HuH-7 (cell line): ENCODE results near the gene UNC5C.
"Not testable (repeated sequence)": the region's sequence is repeated elsewhere in the genome, so short reads cannot be mapped to it uniquely, and the experiment has no call there.

Experiments used
- DNase-seq: peaks from one replicate; pipeline ENCODE4 v3.0.0; 2011; ENCODE audit warnings: low spot score

UNC5C gene

DNA sequence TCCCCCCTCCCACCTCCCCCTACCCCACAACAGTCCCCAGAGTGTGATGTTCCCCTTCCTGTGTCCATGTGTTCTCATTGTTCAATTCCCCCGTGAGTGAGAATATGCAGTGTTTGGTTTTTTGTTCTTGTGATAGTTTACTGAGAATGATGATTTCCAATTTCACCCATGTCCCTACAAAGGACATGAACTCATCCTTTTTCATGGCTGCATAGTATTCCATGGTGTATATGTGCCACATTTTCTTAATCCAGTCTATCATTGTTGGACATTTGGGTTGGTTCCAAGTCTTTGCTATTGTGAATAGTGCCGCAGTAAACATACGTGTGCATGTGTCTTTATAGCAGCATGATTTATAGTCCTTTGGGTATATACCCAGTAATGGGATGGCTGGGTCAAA, 377.4 kb downstream of the UNC5C start:
- not testable (repeated sequence) for DNase-seq

DNA sequence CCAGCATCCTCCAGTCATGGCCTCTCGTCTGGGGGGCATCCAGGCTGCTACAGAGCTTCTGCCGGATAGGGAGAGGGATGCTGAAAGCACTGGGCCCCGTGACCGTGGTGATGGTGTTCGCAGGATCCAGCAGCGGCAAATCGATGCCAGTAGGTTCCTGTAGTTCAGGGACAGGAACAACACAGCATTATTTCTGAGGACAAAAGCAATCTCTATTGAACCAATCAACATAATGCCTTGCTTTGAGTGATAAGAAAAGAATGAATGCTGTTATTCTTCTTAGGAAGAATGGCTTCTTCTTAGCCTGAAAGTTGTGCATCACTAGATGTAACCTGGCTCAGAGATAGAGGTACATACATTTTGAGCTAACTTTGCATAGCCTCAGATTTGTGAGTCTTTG, 378.6 kb downstream of the UNC5C start:
- DNase-seq, result no peak

DNA sequence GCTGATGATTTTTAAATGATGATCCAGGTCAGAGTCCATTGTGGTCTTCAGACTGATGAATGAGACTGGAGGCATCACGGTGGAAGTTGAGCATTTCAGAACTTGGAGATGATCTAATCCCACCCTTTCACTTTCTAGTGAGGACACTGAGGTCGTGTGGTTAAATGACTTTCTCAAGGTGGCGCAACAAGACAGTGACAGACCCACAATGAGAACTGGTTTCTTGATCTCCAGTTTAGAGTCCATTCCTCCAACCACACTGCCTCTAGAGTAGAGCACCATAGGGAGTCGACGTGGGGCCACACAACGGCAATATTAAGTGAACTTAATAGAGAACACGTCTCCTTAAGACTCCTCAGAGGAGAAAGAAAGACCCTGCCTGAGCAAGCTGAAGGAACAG, 381.0 kb downstream of the UNC5C start:
- DNase-seq, result no peak

DNA sequence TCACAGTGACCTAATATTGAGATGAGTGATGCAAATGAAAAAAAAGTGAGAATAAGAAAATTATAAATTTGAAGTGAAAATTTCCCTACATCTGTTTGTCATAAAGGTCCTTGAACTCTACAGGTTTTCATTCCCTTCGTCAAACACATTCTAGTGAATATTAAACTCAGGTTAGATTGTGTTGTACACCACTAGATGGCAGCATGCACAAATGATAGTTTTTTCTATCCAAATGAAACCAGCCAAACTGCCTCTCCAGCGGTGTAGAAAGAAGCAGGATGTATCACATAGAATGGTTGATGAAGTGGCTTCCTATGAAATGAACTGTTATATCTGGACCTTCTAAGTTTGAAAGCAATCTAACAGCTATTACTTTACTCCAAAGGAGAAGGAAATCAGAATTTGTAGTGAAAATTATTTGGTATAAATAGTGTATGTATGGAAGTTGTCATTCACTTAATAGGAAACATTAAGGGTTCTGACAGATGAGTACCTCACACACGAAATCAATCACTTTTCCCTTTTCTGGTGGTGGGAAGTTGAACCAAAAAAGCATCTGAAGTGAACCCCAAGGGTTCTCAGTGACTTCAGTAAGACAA, 382.7 kb downstream of the UNC5C start:
- DNase-seq, result peak; percentile 30

DNA sequence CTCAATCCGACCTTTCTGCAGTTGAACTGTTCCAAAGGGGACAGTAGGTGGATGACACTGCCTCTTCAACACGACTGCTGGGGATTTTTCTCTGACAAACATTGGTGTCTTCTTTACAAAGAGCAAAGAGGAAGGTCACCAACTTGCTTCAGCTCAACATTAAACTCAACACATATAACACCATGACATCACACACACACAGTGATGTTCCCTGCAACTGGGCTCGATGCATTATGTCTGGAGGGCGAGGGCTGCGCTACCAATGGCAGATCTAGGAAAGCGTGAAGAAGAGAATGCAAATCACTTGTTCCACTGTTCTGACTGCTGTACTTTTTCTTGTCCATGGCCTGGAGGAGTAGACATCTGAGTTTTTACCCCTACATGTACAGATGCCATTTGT, 385.9 kb downstream of the UNC5C start:
- DNase-seq, result no peak

DNA sequence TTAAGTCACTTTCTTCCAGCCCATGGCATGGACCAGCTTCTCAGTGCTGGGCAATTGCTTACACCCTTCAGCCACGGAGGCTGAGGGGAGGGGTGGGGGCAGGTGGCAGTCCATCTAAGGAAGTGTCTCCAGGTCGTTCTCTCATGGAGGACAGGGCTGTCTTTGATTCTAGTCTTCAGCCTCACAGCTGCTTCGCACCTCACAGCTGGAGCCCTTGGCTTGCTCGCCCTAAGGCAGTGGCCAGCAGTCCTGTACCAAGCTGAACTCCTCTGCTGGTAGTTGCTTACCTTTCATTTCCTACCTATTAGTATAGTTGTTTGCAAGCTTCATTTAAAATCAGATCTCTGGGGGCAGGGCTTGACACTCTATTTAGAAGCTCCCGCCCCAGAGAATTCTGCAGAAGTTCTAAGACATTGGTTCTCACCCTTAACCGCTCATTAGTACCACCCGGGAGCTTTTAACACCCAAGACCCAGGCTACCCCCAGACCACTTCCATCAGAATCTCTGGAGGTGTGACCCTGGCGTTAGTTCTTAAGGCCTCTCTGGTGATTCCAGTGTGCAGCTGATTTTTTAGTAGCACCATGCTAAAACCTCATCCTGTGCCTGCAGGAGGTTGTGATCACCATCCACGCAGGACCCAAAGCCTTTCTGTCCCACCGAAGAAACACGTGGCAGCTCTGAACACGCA, 386.8 kb downstream of the UNC5C start:
- DNase-seq, result no peak

DNA sequence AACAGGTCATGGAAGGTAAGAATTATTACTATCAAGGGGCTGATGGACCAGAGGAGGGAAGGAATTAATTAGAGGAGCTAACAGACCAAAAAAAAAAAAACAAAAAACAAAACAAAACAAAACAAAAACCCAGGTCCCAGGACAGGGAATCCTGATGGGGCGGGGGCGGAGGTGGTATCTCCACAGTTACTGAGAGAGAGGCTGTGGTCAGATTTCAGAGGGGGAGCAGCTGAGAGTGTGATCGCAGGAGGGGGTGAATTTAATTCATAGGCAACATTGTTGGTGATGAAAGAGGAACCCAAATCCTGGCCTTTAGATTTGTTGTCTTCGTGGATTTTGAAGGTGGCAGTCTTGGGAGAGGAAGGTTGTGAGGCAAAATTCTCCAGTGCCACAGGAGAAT, 389.4 kb downstream of the UNC5C start:
- DNase-seq, result no peak

DNA sequence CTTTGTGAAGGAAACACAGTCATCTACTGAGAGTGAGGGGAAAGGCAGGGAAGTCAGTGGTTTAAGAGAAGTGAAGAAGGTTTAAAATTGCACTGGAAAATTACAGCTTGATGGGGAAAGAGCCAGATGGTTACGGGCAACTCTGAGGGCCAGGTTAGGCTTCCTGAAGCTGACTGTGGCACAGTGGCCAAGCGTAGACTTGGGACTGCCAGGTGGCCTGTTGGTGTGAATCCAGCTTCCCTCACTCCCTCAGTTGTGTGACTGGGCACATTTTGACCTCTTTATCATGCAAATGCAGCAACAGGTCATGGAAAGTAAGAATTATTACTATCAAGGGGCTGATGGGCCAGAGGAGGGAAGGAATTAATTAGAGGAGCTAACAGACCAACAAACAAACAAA, 390.1 kb downstream of the UNC5C start:
- DNase-seq, result no peak

DNA sequence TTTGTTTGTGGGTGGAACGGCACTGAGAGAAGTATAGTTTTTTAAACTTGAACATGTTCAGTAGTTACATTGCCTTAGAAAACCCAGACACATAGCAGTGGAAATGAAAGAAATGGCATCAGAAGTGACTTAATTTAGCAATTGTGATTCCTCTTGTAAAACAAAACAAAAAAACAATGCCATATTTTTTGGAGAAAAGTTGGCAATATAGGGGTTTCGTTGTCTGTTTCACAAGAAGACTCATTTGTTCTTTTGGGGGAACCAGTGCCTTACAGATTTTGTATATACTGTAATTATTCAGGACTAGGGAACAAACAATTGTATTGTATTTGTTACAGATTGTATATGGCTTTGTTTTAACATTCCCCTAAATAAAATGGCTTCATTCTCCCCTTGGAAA, 390.7 kb downstream of the UNC5C start:
- no peak for DNase-seq

DNA sequence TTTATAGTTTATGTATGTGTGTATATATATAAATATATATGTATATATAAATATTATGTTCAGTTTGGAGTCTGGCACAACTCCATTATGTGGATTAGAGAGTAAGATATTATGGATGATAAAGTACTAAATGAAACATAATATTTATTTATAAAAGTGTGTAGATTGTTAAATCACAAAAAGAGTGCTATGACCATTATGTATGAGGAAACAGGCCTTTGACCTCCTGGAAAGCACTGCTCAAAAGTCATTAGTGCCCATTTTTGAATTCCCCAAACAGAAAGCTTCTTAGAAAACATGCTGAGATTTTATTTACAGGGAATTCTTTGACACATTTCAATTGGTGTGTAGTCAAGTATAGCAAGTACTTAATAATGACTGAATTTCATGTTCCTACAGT, 391.2 kb downstream of the UNC5C start:
- DNase-seq, result no peak

DNA sequence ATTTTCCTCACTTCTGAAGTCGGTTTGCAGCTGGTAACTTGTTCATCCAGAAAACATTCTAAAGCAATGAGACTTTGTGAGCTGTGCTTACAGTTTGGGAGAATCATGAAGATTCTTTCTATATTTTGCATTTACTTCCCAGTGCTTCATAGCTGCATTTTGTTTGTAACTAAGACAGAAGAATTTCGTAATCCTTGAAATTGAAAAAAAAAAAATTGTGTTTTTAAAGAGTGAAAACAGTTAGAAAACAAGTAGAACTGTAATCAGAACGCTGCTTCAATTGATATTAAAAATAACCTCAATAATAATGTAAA, 392.4 kb downstream of the UNC5C start:
- no peak for DNase-seq

DNA sequence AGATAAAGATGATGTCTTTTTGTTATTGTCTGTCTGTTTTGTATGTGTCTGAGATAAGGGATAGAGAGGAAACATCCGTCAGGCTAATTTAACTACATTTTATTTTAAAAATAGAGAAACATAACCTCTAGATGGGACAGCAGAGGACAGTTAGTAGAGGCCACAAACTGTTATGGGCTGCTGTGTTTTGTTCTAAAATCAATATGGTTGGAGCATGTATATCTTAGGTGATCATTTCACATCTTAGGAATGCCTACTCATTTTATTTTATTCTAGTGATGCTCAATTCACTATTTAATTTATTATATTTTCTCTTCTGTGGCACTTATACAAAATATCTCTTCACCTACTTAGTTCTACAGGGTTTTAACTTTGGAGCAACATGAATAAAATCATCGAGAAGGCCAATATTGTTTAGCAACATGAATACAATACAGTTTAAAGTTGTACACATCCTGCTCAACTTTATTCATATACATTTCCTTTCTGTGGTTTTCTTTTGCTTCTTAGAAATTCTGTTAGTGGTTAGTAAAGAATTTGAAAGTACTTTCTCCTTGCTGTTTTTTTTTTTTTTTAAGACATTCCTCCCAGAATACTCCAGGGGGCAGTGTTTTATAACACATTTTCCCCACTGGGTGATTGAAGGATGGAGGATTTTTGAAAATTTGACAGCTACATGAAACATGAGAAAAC, 392.9 kb downstream of the UNC5C start:
- peak; percentile 26 for DNase-seq

DNA sequence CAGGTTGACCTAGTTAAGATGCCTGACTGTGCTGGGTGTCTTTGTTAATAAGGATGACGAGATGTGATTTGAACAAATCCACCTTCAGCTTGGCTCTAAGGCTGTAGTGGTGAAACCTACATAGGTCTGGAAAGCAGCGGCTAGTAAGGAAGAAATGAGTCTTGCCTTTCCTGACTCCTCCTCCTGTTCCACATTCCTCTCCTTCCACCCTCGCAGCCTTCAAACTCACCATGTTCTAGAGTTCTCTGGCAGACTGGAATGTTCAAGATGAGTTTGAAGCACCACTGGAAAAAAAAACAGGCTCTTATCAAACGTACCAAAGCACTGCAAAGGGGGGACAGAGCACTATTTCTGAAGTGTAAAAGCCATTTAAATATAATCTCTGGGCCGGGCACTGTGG, 395.6 kb downstream of the UNC5C start:
- no peak for DNase-seq

DNA sequence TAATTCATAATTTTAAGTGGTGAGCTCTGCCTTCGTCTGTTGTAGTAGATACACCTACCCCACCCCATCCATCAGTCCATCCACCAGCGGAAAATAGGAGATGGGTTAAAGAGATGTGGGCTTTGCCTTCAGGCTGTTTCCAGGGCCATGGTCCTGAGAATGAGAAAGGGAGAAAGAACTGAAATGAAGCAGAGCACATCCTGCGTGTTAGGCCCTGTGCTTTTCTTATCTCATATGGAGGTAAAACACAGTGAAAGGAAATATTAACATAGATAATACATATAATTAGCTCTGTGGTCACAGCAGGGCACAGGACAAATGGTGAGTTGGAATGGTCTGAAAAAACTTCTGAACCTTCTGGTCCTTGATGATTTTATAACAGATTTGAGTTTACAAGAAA, 397.5 kb downstream of the UNC5C start:
- no peak for DNase-seq

DNA sequence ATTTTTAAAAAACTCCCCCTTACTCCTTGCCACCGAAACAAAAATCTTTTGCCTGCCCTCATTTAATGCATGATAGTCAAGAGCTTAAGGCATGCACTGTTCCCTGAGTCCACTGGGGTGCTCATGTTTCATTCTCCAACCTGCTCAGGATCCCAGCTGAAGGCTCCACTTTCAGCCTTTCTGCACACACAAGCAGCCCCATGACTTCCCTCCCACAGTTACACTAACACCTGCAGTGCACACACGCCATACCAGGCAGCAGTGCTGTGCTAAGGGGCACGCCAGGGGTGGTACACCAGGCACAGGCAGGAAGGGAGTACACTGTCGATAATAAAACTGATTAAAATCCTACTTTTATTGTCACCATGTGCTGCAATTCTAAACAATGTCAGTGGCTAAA, 405.8 kb downstream of the UNC5C start:
- no peak for DNase-seq

DNA sequence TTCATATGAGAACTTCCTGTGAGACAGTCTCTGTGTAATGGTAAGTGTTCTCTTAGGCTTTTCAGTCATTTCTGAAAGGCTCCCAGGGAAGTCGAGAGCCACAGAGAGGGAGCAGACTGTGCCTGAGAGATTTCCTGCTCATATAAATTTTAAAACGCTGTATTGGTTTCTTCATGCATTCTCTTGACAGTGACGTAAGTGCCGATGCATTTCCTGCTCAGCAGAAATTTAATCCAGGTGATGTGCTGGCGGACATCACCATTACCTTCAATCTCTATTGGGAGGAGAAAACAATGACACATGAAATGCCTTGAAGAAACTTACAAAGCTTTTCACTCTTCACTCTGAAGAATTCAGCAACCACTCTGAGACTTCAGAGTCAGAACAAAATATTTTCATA, 407.4 kb downstream of the UNC5C start:
- no peak for DNase-seq

DNA sequence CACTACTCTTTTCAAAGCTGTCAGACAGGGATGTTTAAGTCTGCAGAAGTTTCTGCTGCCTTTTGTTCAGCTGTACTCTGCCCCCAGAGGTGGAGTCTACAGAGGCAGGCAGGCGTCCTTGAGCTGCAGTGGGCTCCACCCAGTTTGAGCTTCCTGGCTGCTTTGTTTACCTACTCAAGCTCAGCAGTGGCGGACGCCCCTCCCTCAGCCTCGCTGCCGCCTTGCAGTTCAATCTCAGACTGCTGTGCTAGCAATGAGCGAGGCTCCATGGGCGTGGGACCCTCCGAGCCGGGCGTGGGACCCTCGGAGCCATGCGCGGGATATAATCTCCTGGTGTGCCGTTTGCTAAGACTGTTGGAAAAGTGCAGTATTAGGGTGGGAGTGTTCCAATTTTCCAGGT, 409.3 kb downstream of the UNC5C start:
- DNase-seq, result not testable (repeated sequence)

DNA sequence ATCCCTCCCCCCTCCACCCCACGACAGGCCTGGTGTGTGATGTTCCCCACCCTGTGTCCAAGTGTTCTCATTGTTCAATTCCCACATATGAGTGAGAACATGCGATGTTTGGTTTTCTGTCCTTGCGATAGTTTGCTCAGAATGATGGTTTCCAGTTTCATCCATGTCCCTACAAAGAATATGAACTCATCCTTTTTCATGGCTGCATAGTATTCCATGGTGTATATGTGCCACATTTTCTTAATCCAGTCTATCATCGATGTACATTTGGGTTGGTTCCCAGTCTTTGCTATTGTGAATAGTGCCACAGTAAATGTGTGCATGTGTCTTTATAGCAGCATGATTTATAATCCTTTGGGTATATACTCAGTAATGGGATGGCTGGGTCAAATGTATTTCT, 414.8 kb downstream of the UNC5C start:
- DNase-seq, result not testable (repeated sequence)

DNA sequence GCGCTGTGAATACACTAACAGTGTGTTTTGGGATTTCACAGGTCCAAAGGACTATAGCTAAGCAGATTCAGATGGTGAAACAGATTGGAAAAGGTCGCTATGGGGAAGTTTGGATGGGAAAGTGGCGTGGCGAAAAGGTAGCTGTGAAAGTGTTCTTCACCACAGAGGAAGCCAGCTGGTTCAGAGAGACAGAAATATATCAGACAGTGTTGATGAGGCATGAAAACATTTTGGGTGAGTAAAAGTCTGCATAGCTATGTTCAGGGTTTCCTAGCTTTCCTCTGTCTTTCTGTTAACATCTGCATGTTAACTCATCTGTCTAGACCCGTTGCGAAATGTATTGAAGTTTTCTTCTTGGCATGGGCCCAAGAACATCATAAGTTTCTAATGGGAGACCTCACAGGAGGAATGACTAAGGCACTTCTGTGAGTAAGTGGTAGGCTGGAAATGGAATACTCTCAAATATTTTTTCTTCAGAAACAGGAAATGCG, 418.9 kb downstream of the UNC5C start:
- no peak for DNase-seq

DNA sequence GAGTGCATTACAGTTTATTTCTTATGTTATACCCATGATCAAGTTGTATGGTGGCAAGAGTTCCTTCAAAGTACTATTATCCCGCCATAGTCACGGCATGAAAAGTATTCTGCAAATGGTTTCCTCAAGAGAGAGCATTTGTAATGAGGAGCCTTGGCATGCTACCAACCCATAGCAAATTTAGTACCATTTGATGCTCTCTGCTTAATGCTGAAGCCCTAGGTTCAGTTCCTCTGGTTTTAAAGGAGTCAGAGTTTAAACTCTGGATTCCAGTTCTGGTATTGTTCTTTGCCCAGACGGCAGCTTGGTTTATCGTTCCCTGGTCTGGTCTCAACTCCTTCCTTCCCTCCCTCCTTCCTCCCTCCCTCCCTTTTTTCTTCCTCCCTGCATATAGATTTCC, 419.7 kb downstream of the UNC5C start:
- no peak for DNase-seq

DNA sequence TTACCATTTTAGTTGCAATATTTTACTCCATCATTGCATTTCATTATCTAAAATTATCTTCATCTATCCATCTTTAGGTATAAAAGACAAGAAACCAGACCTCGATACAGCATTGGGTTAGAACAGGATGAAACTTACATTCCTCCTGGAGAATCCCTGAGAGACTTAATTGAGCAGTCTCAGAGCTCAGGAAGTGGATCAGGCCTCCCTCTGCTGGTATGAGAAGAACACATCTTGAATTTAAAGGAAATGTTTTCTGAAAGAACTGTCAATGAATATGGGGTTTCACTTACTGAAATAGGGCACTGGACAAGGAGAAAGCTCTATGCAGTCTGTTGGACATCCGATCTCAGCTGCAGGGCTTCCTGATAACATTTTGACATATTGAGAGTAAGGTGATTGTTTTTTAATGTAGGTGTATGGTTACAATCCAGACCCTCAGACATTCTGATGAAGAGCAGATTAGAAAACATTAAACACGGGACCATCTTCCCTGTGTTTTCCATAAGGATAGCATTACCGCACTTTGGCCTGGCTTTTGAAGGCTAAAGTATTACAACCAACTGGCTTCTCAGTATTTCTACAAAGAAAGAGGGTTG, 423.8 kb downstream of the UNC5C start:
- DNase-seq, result peak; percentile 10

DNA sequence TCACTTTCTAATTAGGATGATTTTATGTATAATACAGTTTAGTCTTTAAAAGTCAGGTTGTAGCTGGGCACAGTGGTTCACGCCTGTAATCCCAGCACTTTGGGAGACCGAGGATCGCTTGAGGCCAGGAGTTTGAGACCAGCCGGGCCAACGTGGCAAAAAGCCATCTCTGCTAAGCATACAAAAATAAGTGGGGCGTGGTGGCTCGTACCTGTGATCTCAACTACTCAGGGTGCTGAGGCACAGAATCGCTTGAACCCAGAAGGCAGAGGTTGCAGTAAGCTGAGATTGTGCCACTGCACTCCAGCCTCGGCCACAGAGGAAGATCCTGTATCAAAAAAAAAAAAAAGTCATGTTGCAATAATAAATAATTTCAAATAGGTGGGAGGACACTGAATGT, 426.8 kb downstream of the UNC5C start:
- no peak for DNase-seq

DNA sequence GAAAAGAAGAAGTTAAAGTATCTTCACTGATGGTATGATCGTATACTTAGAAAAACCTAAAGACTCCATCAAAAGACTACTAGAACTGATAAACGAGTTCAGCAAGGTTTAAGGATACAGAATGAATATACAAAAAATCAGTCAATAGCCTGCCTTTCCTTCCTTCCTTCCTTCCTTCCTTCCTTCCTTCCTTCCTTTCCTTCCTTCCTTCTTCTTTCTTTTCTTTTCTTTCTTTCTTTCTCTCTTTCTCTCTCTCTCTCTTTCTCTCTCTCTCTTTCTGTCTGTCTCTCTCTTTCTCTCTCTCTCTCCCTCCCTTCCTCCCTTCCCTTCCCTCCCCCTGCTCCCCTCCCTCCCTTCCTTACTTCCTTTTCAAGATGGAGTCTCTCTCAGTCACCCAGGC, 428.3 kb downstream of the UNC5C start:
- DNase-seq, result no peak
